Endothelial cell of umbilical vein (primary cell): ENCODE measurements around the gene PLAA. TPM values are rescaled to one million over a fixed set of nuclear protein-coding genes. Genes with fewer than 3 reads are reported as not detected.

ENCODE experiments used
- BruUV-seq: library from RNA; stranded (reverse); fragments of 400-500 nt; replicated peaks from 2 replicates; lab custom pipeline; 2021; lab: Mats Ljungman, UMichigan
- CTCF ChIA-PET: fragments of 300-600, 350-600 bp; sonication (Branson Sonifier 250); formaldehyde crosslinking; loops from one replicate; lab custom pipeline; 2021; ENCODE audit warnings: antibody characterized with exemption, inconsistent platforms; lab: Charles Lee
- POLR2A ChIA-PET: fragments of 300-600, 350-600 bp; sonication (Branson Sonifier 250); formaldehyde crosslinking; loops from one replicate; lab custom pipeline; 2021; ENCODE audit warnings: antibody characterized with exemption, inconsistent platforms; lab: Charles Lee
- DNase-seq: peaks from one replicate; pipeline ENCODE4 v3.0.0-alpha.2; 2011; ENCODE audit warnings: low read depth, low spot score
- FAIRE-seq: peaks from 2 replicates; lab custom pipeline; 2011; peaks lifted over from hg19 to GRCh38; lab: Jason Lieb, UNC
- H2AFZ ChIP-seq: 2 replicates; pipeline ENCODE4 v1.6.0; 2012; ENCODE audit warnings: low read depth, low read length, control low read depth, inconsistent platforms
- H3K27ac ChIP-seq: 2 replicates; pipeline ENCODE4 v1.5.1; 2011; ENCODE audit warnings: low read depth, mild to moderate bottlenecking, control low read depth, low read length, moderate library complexity; ENCODE audit not compliant: insufficient read depth
- H3K27me3 ChIP-seq, 2 experiments: 2 replicates each; pipeline versions ENCODE4 v1.6.0 to v1.6.1; 2011; ENCODE audit warnings: low read length in 2 of 2, mixed read lengths in 1 of 2; ENCODE audit not compliant: control insufficient read depth in 2 of 2, insufficient read depth in 2 of 2
- H3K36me3 ChIP-seq, 2 experiments: 2 replicates in 1 of 2; 3 replicates in 1 of 2; pipeline ENCODE4 v1.5.1; 2011; ENCODE audit warnings: low read length in 2 of 2, mild to moderate bottlenecking in 1 of 2, moderate library complexity in 1 of 2; ENCODE audit not compliant: control insufficient read depth in 2 of 2, insufficient read depth in 2 of 2; ENCODE audit errors: extremely low read depth in 1 of 2
- H3K4me1 ChIP-seq: 3 replicates; pipeline ENCODE4 v1.5.1; 2011; ENCODE audit warnings: mild to moderate bottlenecking, low read length; ENCODE audit not compliant: control insufficient read depth, insufficient read depth; ENCODE audit errors: extremely low read depth
- H3K4me2 ChIP-seq: 2 replicates; pipeline ENCODE4 v1.6.1; 2011; ENCODE audit warnings: low read length, control low read depth, mixed read lengths; ENCODE audit not compliant: insufficient read depth
- H3K4me3 ChIP-seq, 3 experiments: fragments of 200-600 bp in 1 of 3; sonication (generic), shearing (Covaris generic) in 1 of 3; replicated peaks in 1 of 3; 2 replicates each; pipeline ENCODE4 v1.5.1; 2011 to 2016; ENCODE audit warnings: control low read depth in 3 of 3, low read length in 3 of 3, mild to moderate bottlenecking in 2 of 3, inconsistent platforms in 1 of 3, low read depth in 1 of 3, moderate library complexity in 1 of 3; ENCODE audit not compliant: insufficient read depth in 1 of 3
- H3K79me2 ChIP-seq: 2 replicates; pipeline ENCODE4 v1.6.0; 2012; ENCODE audit warnings: low read length, inconsistent platforms; ENCODE audit not compliant: control insufficient read depth, insufficient read depth
- H3K9ac ChIP-seq: replicated peaks from 2 replicates; pipeline ENCODE3; 2011; ENCODE audit warnings: low read length, control low read depth; ENCODE audit not compliant: insufficient read depth; ENCODE audit errors: extremely low read depth
- H3K9me1 ChIP-seq: replicated peaks from 3 replicates; pipeline ENCODE4 v1.6.0; 2011; ENCODE audit warnings: mild to moderate bottlenecking, low read length; ENCODE audit not compliant: control insufficient read depth, insufficient read depth; ENCODE audit errors: extremely low read depth
- H3K9me3 ChIP-seq: replicated peaks from 2 replicates; pipeline ENCODE4 v1.5.1; 2012; ENCODE audit warnings: low read length, inconsistent platforms; ENCODE audit not compliant: control insufficient read depth, insufficient read depth
- H4K20me1 ChIP-seq: replicated peaks from 2 replicates; pipeline ENCODE3; 2011; ENCODE audit warnings: mild to moderate bottlenecking, low read length; ENCODE audit not compliant: control insufficient read depth, insufficient read depth; ENCODE audit errors: extremely low read depth
- CTCF ChIP-seq, 2 donors: IDR thresholded peaks; 1 replicate in 1 of 2; 2 replicates in 1 of 2; pipeline ENCODE4 v1.5.1; 2011; ENCODE audit warnings: low read length in 2 of 2, mild to moderate bottlenecking in 2 of 2, moderate library complexity in 2 of 2, control low read depth in 1 of 2, inconsistent platforms in 1 of 2, low read depth in 1 of 2; ENCODE audit not compliant: insufficient read depth in 1 of 2; ENCODE audit errors: extremely low read depth in 1 of 2
- FOS ChIP-seq: IDR thresholded peaks from 2 replicates; pipeline ENCODE4 v1.6.1; 2011; ENCODE audit warnings: mild to moderate bottlenecking, low read length, moderate library complexity, borderline replicate concordance; ENCODE audit not compliant: insufficient read depth
- GATA2 ChIP-seq: IDR thresholded peaks from 2 replicates; pipeline ENCODE4 v1.7.0; 2011; ENCODE audit warnings: low read depth, mild to moderate bottlenecking, moderate library complexity, mixed read lengths, low read length; ENCODE audit not compliant: insufficient read length, insufficient read depth
- JUN ChIP-seq: IDR thresholded peaks from 2 replicates; pipeline ENCODE4 v1.6.1; 2011; ENCODE audit warnings: borderline replicate concordance, low read depth; ENCODE audit not compliant: insufficient read length, insufficient read depth
- POLR2A ChIP-seq: IDR thresholded peaks from 2 replicates; pipeline ENCODE4 v1.6.1; 2012; ENCODE audit warnings: low read depth, mild to moderate bottlenecking, control low read depth, low read length
- dilution Hi-C: fragments of 300-500 bp; cut with MboI; formaldehyde crosslinking; loops from one replicate; pipeline ENCODE4 v1.15.0; 2019; ENCODE audit warnings: low sequenced_read_pairs; ENCODE audit not compliant: extremely low pct_ligation_motif_present
- intact Hi-C: fragments of 100-400 bp; cut with micrococcal nuclease; formaldehyde crosslinking; loops from one replicate; pipeline ENCODE4 v1.10.0; 2022
- polyA plus RNA-seq, 4 experiments: library from polyadenylated mRNA; depleted of rRNA in 3 of 4; stranded (reverse) in 3 of 4; unstranded in 1 of 4; fragments of >200 nt; gene quantifications; 2 replicates each; pipeline versions ENCODE4 v1.2.1 to v1.2.3, GENCODE V29; 2011 to 2012; ENCODE audit warnings: missing spikeins in 1 of 4
- total RNA-seq: library from RNA; stranded (reverse); gene quantifications from 2 replicates; pipeline ENCODE4 v1.2.3, GENCODE V29; 2021

Gene PLAA
- total and polyA plus RNA-seq, 2 donors (not counting 3 experiments of a cell fraction or from before 2014, with no cell fraction given) = 15.6 to 36.9 TPM

DNA sequence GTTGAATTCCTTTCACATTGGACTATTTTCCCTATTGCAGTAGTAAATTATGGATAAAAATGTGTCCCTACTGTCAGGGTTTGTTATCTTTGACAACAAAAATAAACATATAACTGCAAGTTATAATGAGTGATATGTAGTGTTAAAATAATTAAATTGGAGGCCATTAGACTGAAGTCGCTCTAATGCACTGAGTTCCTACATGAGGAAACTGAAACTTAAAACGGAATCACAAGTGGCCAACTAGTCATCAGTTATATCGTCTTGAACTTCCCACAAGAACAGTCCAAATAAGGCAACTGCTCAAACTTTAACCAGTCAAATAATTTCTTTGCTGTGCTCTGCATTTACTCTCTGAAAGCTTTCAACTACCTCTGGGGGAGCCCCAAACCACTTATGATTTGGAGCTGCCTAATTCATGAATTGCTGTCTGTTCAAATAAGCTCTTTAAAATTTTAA is 7.0 kb upstream of the PLAA start:
- intact Hi-C loops = no loop called here
- Histone ChIP-seq H3K9me1 (no peaks in the 10 kb centered on the region), H3K27ac (no peak overlapping the region), H3K79me2 (no peaks in the 10 kb centered on the region), H3K36me3 (no peaks in the 10 kb centered on the region), H2AFZ (no peak overlapping the region), H3K9ac (no peak overlapping the region), H3K4me2 (no peak overlapping the region), H3K4me3 (no peak overlapping the region), H3K4me1 (peaks cover 14% of the 10 kb centered on the region), H3K9me3 (no peaks in the 10 kb centered on the region), H4K20me1 (no peaks in the 10 kb centered on the region), H3K27me3 (no peaks in the 10 kb centered on the region)
- TF ChIP-seq JUN (no peak), FOS (no peak), GATA2 (no peak)
- DNase-seq (no peak), FAIRE-seq (no peak)
- no TSS peak for BruUV-seq
- dilution Hi-C loops = no loop called here
- POLR2A ChIA-PET = no interaction called here
- CTCF ChIA-PET = no interaction called here

GRCh38 chr9:26951794-26952193 is 4.8 kb upstream of the PLAA start:
- no peak overlapping the region for H3K4me2 ChIP-seq
- H3K9me1 ChIP-seq = no peaks in the 10 kb centered on the region
- H3K9me3 ChIP-seq = no peaks in the 10 kb centered on the region
- H3K27me3 ChIP-seq = no peaks in the 10 kb centered on the region
- H3K79me2 ChIP-seq = peaks cover 2% of the 10 kb centered on the region
- CTCF ChIA-PET = no interaction called here
- no peak overlapping the region for H3K4me3 ChIP-seq
- intact Hi-C loops = no loop called here
- no peak overlapping the region for H3K27ac ChIP-seq
- no peak for TF ChIP-seq CTCF (IDR thresholded peaks at IDR 0.05; ENCODE audit: extremely low read depth in 1 of 2, insufficient read depth in 1 of 2, low read depth in 1 of 2, low read length in 2 of 2)
- TF ChIP-seq POLR2A = no peak
- dilution Hi-C loops = no loop called here
- peaks cover 13% of the 10 kb centered on the region for H3K4me1 ChIP-seq
- no peaks in the 10 kb centered on the region for H3K36me3 ChIP-seq
- H2AFZ ChIP-seq = no peak overlapping the region
- no peak for FAIRE-seq
- no peak overlapping the region for H3K9ac ChIP-seq
- no TSS peak for BruUV-seq
- POLR2A ChIA-PET = no interaction called here
- no peak for DNase-seq
- H4K20me1 ChIP-seq = no peaks in the 10 kb centered on the region
